Measurements from ENCODE around the gene CADPS. TPM values are rescaled to one million over a fixed set of nuclear protein-coding genes. Genes with fewer than 3 reads are reported as not detected.

The CADPS gene
- polyA plus RNA-seq, 1 donor (not counting 4 experiments of a cell fraction or from before 2014, with no cell fraction given) = not detected

- H3K27me3 ChIP-seq (ENCODE audit: control insufficient read depth, extremely low read depth, insufficient read depth, low read length) = no peaks in the 10 kb centered on the region
- dilution Hi-C loops (cut with MboI; ENCODE audit: extremely low pct_ligation_motif_present, low sequenced_read_pairs) = no loop called here
- peak overlapping the region; percentile 69 for H3K4me2 ChIP-seq (ENCODE audit: control insufficient read depth, extremely low read depth, insufficient read depth, low read depth, low read length)
- H3K36me3 ChIP-seq (ENCODE audit: control insufficient read depth in 2 of 2, extremely low read depth in 1 of 2, insufficient read depth in 2 of 2, low read length in 2 of 2) = no peaks in the 10 kb centered on the region
- H3K79me2 ChIP-seq (ENCODE audit: control insufficient read depth, insufficient read depth, low read length) = no peaks in the 10 kb centered on the region
- no peaks in the 10 kb centered on the region for H3K9me1 ChIP-seq (ENCODE audit: control insufficient read depth, extremely low read depth, insufficient read depth, low read length)
- H3K27ac ChIP-seq (ENCODE audit: control insufficient read depth, insufficient read depth, low read length) = peak overlapping the region; percentile 97
- peaks cover 48% of the 10 kb centered on the region for H3K4me1 ChIP-seq (ENCODE audit: control insufficient read depth, extremely low read depth, insufficient read depth, low read length)
- H2AFZ ChIP-seq (ENCODE audit: control insufficient read depth, low read length) = no peak overlapping the region
- FAIRE-seq = peak; percentile 85
- TF ChIP-seq CTCF (optimal IDR thresholded peaks at IDR 0.05 in 1 of 3, IDR thresholded peaks at IDR 0.05 in 1 of 3, conservative IDR thresholded peaks at IDR 0.05 in 1 of 3; ENCODE audit: extremely low read depth in 1 of 3, insufficient read depth in 2 of 3, low read length in 3 of 3) (no peak), EZH2 (IDR thresholded peaks at IDR 0.05; ENCODE audit: low read length) (no peak)
- DNase-seq (ENCODE audit: low read depth, low spot score) = peak; percentile 61
- H4K20me1 ChIP-seq (ENCODE audit: control insufficient read depth, extremely low read depth, insufficient read depth, low read length) = no peaks in the 10 kb centered on the region
- no peaks in the 10 kb centered on the region for H3K9me3 ChIP-seq (ENCODE audit: control insufficient read depth, low read depth, low read length)
- peak overlapping the region in 1 of 3 experiments; percentile 19 for H3K4me3 ChIP-seq (ENCODE audit: control insufficient read depth in 2 of 3, extremely low read depth in 1 of 3, insufficient read depth in 2 of 3, low read depth in 1 of 3, low read length in 3 of 3)
- peak overlapping the region; percentile 75 for H3K9ac ChIP-seq (ENCODE audit: control insufficient read depth, extremely low read depth, insufficient read depth, low read length)
Observed at GRCh38 chr3:62604298-62604697, 270.9 kb downstream of the CADPS start.

GRCh38 chr3:62602987-62603386 lies 272.2 kb downstream of the CADPS start:
- Histone ChIP-seq H3K4me2 (ENCODE audit: control insufficient read depth, extremely low read depth, insufficient read depth, low read depth, low read length) (no peak overlapping the region), H3K36me3 (ENCODE audit: control insufficient read depth in 2 of 2, extremely low read depth in 1 of 2, insufficient read depth in 2 of 2, low read length in 2 of 2) (no peaks in the 10 kb centered on the region), H4K20me1 (ENCODE audit: control insufficient read depth, extremely low read depth, insufficient read depth, low read length) (no peaks in the 10 kb centered on the region), H3K9ac (ENCODE audit: control insufficient read depth, extremely low read depth, insufficient read depth, low read length) (peak overlapping the region; percentile 29), H3K9me1 (ENCODE audit: control insufficient read depth, extremely low read depth, insufficient read depth, low read length) (no peaks in the 10 kb centered on the region), H3K27me3 (ENCODE audit: control insufficient read depth, extremely low read depth, insufficient read depth, low read length) (no peaks in the 10 kb centered on the region), H3K4me1 (ENCODE audit: control insufficient read depth, extremely low read depth, insufficient read depth, low read length) (peaks cover 48% of the 10 kb centered on the region), H2AFZ (ENCODE audit: control insufficient read depth, low read length) (peak overlapping the region; percentile 61), H3K79me2 (ENCODE audit: control insufficient read depth, insufficient read depth, low read length) (no peaks in the 10 kb centered on the region), H3K9me3 (ENCODE audit: control insufficient read depth, low read depth, low read length) (no peaks in the 10 kb centered on the region), H3K4me3 (ENCODE audit: control insufficient read depth in 2 of 3, extremely low read depth in 1 of 3, insufficient read depth in 2 of 3, low read depth in 1 of 3, low read length in 3 of 3) (no peak overlapping the region), H3K27ac (ENCODE audit: control insufficient read depth, insufficient read depth, low read length) (peak overlapping the region; percentile 97)
- dilution Hi-C loops (cut with MboI; ENCODE audit: extremely low pct_ligation_motif_present, low sequenced_read_pairs) = no loop called here
- TF ChIP-seq EZH2 (IDR thresholded peaks at IDR 0.05; ENCODE audit: low read length) = no peak
- TF ChIP-seq CTCF (optimal IDR thresholded peaks at IDR 0.05 in 1 of 3, IDR thresholded peaks at IDR 0.05 in 1 of 3, conservative IDR thresholded peaks at IDR 0.05 in 1 of 3; ENCODE audit: extremely low read depth in 1 of 3, insufficient read depth in 2 of 3, low read length in 3 of 3) = no peak
- FAIRE-seq = peak; percentile 78
- DNase-seq (ENCODE audit: low read depth, low spot score) = no peak
